GM18873 (cell line): Measurements from ENCODE around the gene OR4P4.

Experiments
- ATAC-seq: cut with Tn5 transposase; IDR thresholded peaks from one replicate; pipeline ENCODE4 v1.9.1; 2021; ENCODE audit warnings: mild to moderate bottlenecking, moderate library complexity, moderate number of reproducible peaks; ENCODE audit not compliant: unreplicated experiment, low FRiP score

OR4P4 gene

GRCh38 chr11:55634813-55635212 lies at the start of gene OR4P4:
Gene OR4P4 (plus strand): TSS chr11:55635113.
- ATAC-seq = no peak

DNA sequence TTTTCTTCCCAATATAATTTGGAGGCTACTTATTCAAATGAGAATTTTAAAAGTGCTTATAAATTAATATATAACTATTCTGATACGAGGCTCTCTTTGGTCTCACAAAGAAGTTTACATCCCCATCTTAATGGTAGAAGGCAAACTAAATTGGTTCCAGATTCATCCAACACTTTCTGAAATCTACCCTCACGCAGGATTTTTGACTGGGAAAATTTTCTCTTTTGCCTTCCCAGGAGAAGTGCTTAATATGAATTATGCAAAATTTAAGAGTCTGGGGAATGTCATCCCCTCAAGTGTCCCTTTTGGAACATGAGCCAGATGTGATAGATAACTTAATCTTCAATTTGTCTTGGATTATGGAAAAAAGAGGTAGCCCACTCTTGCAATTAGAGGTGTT lies 27.4 kb upstream of the OR4P4 start, which contains the start of gene OR4C11:
OR4C11 (minus strand) TSS at position 101 of the 400 bp plus-strand sequence. CDS start 3,272 bp downstream, outside the sequence.
- ATAC-seq = no peak

- ATAC-seq = no peak
These were observed 10.4 kb upstream of the OR4P4 start for GRCh38 chr11:55624531-55624930.

DNA sequence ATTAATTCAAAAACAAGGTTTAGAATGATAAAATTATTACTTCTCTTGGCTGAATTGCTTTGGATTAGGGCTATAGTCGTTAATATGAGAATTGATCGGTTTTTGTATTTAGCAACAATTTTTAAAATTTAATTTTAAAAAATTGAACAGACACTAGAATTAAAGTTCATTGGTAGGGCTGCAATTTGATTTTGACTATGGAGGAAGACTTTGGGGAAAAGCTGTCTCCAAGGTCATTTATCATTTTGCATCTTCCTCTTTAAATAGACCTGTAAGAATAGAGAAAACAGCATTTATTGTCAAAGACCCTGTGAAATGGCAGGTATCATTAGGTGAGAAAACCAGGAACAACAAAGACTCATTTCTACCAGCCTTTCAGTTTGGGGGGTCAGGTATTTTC lies 13.1 kb downstream of the OR4P4 start, which contains the start of gene OR4S2:
OR4S2 (plus strand) TSS at position 301 of the 400 bp plus-strand sequence. CDS start 2,577 bp downstream, outside the sequence.
- no peak for ATAC-seq

DNA sequence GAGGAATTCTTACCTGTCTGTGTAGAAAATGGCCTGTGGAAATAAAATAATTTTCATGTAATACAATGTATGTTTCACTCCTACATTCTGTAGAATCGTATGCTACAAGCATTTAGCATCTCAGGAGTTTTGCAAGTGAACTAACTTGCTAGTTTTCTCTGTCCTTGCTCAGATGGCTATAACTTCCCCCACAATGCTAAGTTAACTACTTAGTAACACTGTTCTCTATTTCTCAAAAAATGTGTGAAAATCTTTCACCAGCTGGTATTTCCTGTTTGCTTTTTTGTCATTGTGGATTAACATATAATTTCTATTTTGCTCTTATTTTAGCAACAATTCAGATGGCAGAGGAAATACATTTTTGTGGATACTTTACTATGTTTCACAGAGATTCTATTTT lies 17.6 kb downstream of the OR4P4 start:
- ATAC-seq = no peak

DNA sequence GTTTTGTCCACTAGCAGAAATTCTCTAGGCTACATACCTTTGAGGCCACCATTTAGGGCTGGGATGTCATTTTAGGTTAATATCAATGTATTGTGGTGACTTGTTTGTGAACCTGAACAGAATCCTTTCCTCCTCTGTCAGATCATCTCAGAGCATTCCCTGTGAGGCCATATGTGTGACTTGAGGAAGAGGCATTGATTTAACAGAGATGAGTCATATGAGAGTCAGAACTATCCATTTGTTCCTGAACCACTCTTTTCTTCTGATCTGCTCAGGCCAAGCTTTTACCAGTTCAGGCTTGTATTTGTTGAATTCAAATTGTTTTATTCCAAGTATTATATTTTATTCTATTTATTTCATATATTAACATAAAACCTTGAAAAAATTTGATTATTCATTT lies 20.2 kb downstream of the OR4P4 start:
- no peak for ATAC-seq

DNA sequence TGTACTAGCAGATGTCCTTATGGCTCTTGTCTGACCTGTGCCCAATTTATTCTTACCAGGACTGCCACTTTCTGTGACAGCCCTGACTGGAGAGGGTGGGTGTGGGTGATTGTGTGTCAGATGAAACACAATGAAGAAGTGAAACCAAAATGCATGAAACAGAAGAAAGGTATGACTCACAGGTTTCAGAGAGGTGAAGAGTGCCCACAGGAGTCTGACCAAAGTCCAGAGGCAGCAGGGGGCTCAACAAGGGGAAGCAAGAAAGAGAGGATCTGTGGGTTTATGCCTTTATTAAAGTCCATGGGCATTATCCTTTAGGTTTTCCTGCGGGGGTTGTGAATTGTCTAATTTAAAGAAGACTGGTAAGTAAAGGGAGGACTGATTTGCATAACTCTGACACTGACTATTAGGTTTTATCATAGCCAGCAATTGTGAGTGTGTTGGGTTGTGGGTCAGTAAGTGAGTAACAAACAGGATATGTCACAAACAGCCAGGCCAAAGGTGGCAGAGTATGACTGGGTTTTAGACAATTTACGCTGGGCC lies 23.2 kb downstream of the OR4P4 start:
- peak; percentile 98 for ATAC-seq

DNA sequence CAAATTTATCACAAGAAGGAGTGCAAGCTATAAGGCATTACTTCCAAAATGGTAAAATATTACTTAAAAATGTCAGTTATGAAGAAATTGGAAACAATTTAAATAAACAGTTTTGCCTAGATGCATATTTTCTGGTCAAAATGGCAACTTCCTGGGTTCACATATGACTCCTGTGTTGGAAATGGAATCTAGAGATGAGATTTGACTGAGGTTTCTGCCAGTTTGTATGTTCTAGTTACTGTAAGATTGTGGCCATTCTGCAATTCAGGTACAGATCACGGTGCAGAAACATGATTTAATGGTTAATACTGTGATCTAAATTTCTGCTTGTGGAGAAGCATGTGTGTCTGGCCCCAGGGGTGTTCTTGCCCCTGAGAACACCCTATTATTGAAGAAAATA lies 23.7 kb downstream of the OR4P4 start:
- peak; percentile 35 for ATAC-seq

- ATAC-seq = no peak
These were observed 27.0 kb downstream of the OR4P4 start, which contains the start of gene OR4C6 for GRCh38 chr11:55661901-55662300. Gene OR4C6 (plus strand): TSS chr11:55662201. CDS start chr11:55665167, 2,966 bp downstream.

- ATAC-seq = no peak
These were observed 34.5 kb downstream of the OR4P4 start for GRCh38 chr11:55669376-55669775.

DNA sequence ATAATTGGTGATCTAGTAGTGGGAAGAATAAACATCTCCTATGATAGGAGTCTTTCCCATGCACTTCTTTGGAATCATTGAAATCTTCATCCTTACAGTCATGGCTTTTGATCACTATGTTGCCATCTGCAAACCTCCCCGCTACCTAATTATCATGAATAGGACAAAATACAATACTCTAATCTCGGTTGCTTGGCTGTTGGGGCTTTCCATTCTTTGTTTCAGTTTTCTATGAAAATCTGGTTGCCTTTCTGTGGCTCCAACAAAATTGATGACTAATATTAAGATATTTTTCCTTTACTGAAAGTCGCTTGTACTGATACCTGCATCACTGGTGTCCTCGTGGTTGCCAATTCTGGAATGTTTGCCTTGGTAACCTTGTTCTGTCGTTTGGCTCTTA lies 38.9 kb downstream of the OR4P4 start:
- no peak for ATAC-seq
